GM18951 (cell line): ENCODE results near the gene ARL5C.

ENCODE experiments used
- POLR2A ChIP-seq: IDR thresholded peaks from 4 replicates; pipeline ENCODE4 v1.6.1; 2011; ENCODE audit warnings: mild to moderate bottlenecking; ENCODE audit not compliant: insufficient read length, insufficient read depth; ENCODE audit errors: extremely low read depth
- in situ Hi-C: fragments of 300-500 bp; cut with MboI; formaldehyde crosslinking; loops from one replicate; pipeline ENCODE4 v1.12.0; 2022; ENCODE audit warnings: low sequenced_read_pairs, mixed read lengths, inconsistent platforms; ENCODE audit not compliant: unreplicated experiment

ARL5C gene

DNA sequence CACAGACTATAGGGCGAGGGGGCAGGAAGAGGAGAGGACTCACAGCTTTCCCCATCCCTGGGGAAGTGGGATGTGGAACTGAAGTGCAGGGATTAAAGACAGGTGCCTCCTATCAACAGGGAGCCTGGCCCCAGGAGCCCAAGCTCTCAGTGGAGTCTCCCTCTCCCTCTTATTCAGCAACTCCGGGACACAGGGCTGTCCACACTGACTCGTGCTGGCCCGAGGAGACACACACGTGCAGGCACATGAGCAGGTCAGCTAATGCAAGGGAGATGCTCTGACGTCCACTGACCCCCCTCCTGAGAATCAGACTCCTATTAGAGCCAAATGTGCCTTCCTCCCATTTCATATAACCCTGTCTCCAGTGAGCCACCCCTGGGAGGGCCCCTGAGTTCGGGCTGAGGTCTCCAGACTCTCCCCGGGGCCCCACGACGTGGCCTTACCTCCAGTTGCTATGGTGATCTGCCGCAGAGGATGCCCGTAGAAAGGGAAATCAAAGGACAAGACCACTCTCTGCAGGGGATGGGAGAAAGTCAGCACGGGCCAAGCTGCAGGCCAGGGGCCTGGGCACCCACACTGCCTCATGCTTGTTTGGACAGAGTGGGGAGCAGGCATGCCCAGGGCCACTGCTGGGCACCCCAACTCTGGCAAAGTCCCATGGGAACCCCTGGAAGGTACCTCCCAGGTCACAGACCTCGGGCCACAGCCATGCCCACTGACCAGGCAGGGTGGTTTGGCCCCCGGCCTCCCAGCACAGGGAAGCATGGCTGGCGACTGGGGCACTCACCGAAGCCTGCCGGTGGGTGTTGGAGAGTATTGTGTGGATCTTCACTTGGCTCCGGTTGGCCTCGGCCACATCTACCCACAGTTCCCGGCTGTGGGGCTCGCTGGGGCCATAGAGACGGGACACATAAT, 57.2 kb downstream of the ARL5C start:
- no peak for TF ChIP-seq POLR2A
- in situ Hi-C loops, result no loop called here

DNA sequence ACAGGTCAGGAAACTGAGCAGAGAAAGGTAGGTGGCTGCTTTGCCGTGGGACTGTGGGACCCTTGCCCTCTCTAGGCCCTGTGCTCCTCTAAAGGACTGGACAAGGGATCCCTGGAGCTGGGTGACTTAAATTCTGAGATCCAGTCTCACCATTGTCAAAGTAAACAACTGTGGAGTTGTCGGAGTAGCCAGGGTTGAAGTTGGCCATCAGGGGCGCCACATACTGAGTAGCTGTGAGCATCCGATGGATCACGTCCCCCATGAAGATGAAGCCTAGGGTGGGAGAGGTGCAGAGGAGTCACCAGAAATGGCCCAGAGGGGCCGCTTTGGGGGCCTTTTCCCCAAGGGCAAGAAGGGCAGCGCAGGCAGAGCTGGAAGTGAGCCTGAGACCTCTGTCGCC, 58.0 kb downstream of the ARL5C start:
- no peak for TF ChIP-seq POLR2A
- in situ Hi-C loops, result no loop called here

DNA sequence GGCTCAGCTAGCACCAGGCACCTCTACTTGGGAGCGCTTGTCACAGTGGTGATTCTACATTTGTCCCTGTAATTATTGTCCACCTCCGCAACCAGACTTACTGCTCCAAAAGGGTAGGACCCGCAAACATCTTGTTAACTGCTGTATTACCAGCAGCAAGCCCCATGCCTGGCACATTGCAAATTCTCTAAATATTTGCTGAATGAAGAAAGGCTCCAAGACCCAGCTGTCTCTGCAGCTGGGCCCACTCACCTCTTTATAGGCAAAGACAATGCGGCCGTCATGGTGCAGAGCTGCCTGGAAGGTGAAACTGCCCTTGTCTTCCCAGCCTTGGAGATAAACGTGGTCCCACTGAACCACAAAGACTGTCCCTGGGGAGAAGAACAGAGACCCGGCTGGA, 58.8 kb downstream of the ARL5C start:
- TF ChIP-seq POLR2A, result no peak
- in situ Hi-C loops, result no loop called here
